GM12892 (cell line): ENCODE data around the gene FGF18.

Experiments used
- POLR2A ChIP-seq: IDR thresholded peaks from 2 replicates; pipeline ENCODE4 v1.6.1; 2011; ENCODE audit warnings: low read depth, low read length, control low read depth
- POLR2AphosphoS5 ChIP-seq: IDR thresholded peaks from 2 replicates; pipeline ENCODE4 v1.6.1; 2011; ENCODE audit warnings: low read depth, low read length, control low read depth
- TAF1 ChIP-seq: IDR thresholded peaks from 2 replicates; pipeline ENCODE4 v1.6.1; 2011; ENCODE audit warnings: low read depth, mild to moderate bottlenecking, control low read depth, low read length, borderline replicate concordance

GRCh38 chr5:171431251-171431777 is 11.9 kb downstream of the FGF18 start:
- TF ChIP-seq POLR2A (no peak), POLR2AphosphoS5 (no peak), TAF1 (no peak)
